Measurements from ENCODE around the gene TNFRSF1A. TPM values are rescaled to one million over a fixed set of nuclear protein-coding genes. Genes with fewer than 3 reads are reported as not detected.

The TNFRSF1A gene
- total RNA-seq = 12.5 TPM

GRCh38 chr12:6341417-6342139 lies at the start of gene TNFRSF1A:
Gene TNFRSF1A (minus strand): TSS chr12:6342076. CDS start chr12:6341814, 262 bp downstream.

GRCh38 chr12:6383572-6384498 lies 42.0 kb upstream of the TNFRSF1A start, which contains the start of gene LTBR:
Gene LTBR (plus strand): TSS chr12:6384162. CDS start chr12:6384359, 197 bp downstream.

GRCh38 chr12:6375269-6376078 lies 33.6 kb upstream of the TNFRSF1A start, which contains the start of gene SCNN1A:
Gene SCNN1A (minus strand): TSS chr12:6375563. CDS start chr12:6374783, 780 bp downstream.

Small RNA genes lying within 50 kb of the gene (small RNA-seq; reads per million reads assigned to genes)
- not detected for gene RN7SL391P

Other genes with a start within 250 kb of the TNFRSF1A start
- gene VWF, start 217.4 kb downstream of the TNFRSF1A start, total RNA-seq = 18.5 TPM
- 41.5 TPM for gene CD9, start 141.7 kb downstream of the TNFRSF1A start, total RNA-seq
- 0.23 TPM for gene PLEKHG6, start 31.4 kb downstream of the TNFRSF1A start, total RNA-seq
- not detected for gene SCNN1A, start 33.5 kb upstream of the TNFRSF1A start, total RNA-seq
- gene LTBR, start 42.1 kb upstream of the TNFRSF1A start, total RNA-seq = 4.4 TPM
- 0.46 TPM for gene CD27, start 102.9 kb upstream of the TNFRSF1A start, total RNA-seq
- 2.8 TPM for gene TAPBPL, start 110.0 kb upstream of the TNFRSF1A start, total RNA-seq
- 27.2 TPM for gene VAMP1, start 128.6 kb upstream of the TNFRSF1A start, total RNA-seq
- gene MRPL51, start 151.2 kb upstream of the TNFRSF1A start, total RNA-seq = 33.0 TPM
- 17.8 TPM for gene NCAPD2, start 152.0 kb upstream of the TNFRSF1A start, total RNA-seq
- gene GAPDH, start 192.4 kb upstream of the TNFRSF1A start, total RNA-seq = 2,434 TPM
- 5.5 TPM for gene IFFO1, start 214.0 kb upstream of the TNFRSF1A start, total RNA-seq
- 13.8 TPM for gene NOP2, start 226.2 kb upstream of the TNFRSF1A start, total RNA-seq